K562 (cell line): ENCODE results near the gene SLC4A2. TPM values are rescaled to one million over a fixed set of nuclear protein-coding genes. Genes with fewer than 3 reads are reported as not detected.

Experiments
- ARID2 ChIP-seq: fragments of 450-650 bp; IDR thresholded peaks from 2 replicates; pipeline ENCODE4 v1.6.1; 2017; ENCODE audit warnings: antibody characterized with exemption, mild to moderate bottlenecking
- CAMTA2 ChIP-seq: fragments of 250-450 bp; sonication (Bioruptor Pico); conservative IDR thresholded peaks from 2 replicates; pipeline ENCODE4 v1.5.1; 2022
- CREB1 ChIP-seq, 2 experiments: sonication (generic) in 1 of 2; formaldehyde crosslinking in 1 of 2; IDR thresholded peaks; 2 replicates each; pipeline versions ENCODE4 v1.6.1 to v1.8.0; 2012 to 2022; ENCODE audit warnings: inconsistent platforms in 1 of 2, mild to moderate bottlenecking in 1 of 2, missing genetic modification reagents in 1 of 2, moderate library complexity in 1 of 2
- CREB5 ChIP-seq: fragments of 250-450 bp; sonication (Bioruptor Pico); IDR thresholded peaks from 2 replicates; pipeline ENCODE4 v1.5.0; 2020; ENCODE audit warnings: mild to moderate bottlenecking
- ETV5 ChIP-seq: sonication (generic); formaldehyde crosslinking; IDR thresholded peaks from 2 replicates; pipeline ENCODE4 v1.4.0; 2020; ENCODE audit warnings: low read depth, mild to moderate bottlenecking, missing genetic modification reagents
- GTF2E2 ChIP-seq: fragments of 200-800 bp; sonication (Bioruptor generic); IDR thresholded peaks from 2 replicates; pipeline ENCODE4 v1.6.1; 2016; ENCODE audit warnings: missing genetic modification characterization, missing compliant biosample characterization
- IRF2 ChIP-seq: sonication (generic); formaldehyde crosslinking; IDR thresholded peaks from 2 replicates; pipeline ENCODE4 v1.8.1; 2022; ENCODE audit warnings: mild to moderate bottlenecking, missing genetic modification reagents
- NCOA6 ChIP-seq: fragments of 450-650 bp; IDR thresholded peaks from 2 replicates; pipeline ENCODE4 v1.6.1; 2017; ENCODE audit warnings: mild to moderate bottlenecking
- SMAD4 ChIP-seq: fragments of 250-450 bp; sonication (Bioruptor Pico); conservative IDR thresholded peaks from 2 replicates; pipeline ENCODE4 v1.8.0; 2021; ENCODE audit warnings: inconsistent platforms, mild to moderate bottlenecking, moderate library complexity
- SMC3 ChIP-seq: conservative IDR thresholded peaks from 2 replicates; pipeline ENCODE4 v1.6.1; 2011; ENCODE audit warnings: low read depth, low read length, improper control_type of control experiment; ENCODE audit not compliant: insufficient read depth
- SNIP1 ChIP-seq: fragments of 450-650 bp; IDR thresholded peaks from 2 replicates; pipeline ENCODE4 v1.7.1; 2017; ENCODE audit warnings: low read depth, mild to moderate bottlenecking
- U2AF2 ChIP-seq: fragments of 200-400 bp; formaldehyde crosslinking; optimal IDR thresholded peaks from 2 replicates; pipeline ENCODE3; 2017; ENCODE audit warnings: low read depth, mild to moderate bottlenecking, low read length
- ZFP36 ChIP-seq: fragments of 150-350 bp; IDR thresholded peaks from 2 replicates; pipeline ENCODE4 v1.6.1; 2018; ENCODE audit warnings: low read length, low read depth; ENCODE audit not compliant: partially characterized antibody
- ZNF277 ChIP-seq: fragments of 250-450 bp; sonication (Bioruptor Pico); IDR thresholded peaks from 2 replicates; pipeline ENCODE4 v1.8.0; 2022; ENCODE audit warnings: inconsistent platforms, mild to moderate bottlenecking, moderate library complexity, borderline replicate concordance
- ZNF586 ChIP-seq: fragments of 450-650 bp; formaldehyde crosslinking; conservative IDR thresholded peaks from 2 replicates; pipeline ENCODE4 v1.4.0; 2020; ENCODE audit warnings: mild to moderate bottlenecking, moderate library complexity
- ZNF639 ChIP-seq, 2 experiments: fragments of 200-800 bp in 1 of 2; sonication (Bioruptor generic) in 1 of 2; sonication (generic) in 1 of 2; formaldehyde crosslinking in 1 of 2; IDR thresholded peaks in 1 of 2; conservative IDR thresholded peaks in 1 of 2; 2 replicates each; pipeline versions ENCODE4 v1.5.0 to v1.6.1; 2016 to 2020; ENCODE audit warnings: missing compliant biosample characterization in 1 of 2, missing genetic modification characterization in 1 of 2, missing genetic modification reagents in 1 of 2
- ZNF778 ChIP-seq: fragments of 450-650 bp; formaldehyde crosslinking; IDR thresholded peaks from 2 replicates; pipeline ENCODE4 v1.4.0; 2020; ENCODE audit warnings: mild to moderate bottlenecking, moderate library complexity
- polyA plus RNA-seq, 8 experiments: library from polyadenylated mRNA; depleted of rRNA in 4 of 8; stranded (reverse) in 5 of 8; unstranded in 3 of 8; fragments of >200 nt; fragmentation: Nextera tagmentation in 2 of 8; fragmentation: Illumina TruSeq in 1 of 8; extraction: Ambion mirVana in 2 of 8; extraction: Trizol in 1 of 8; gene quantifications; 2 replicates each; pipeline versions ENCODE4 v1.2.1 to v1.2.3, GENCODE V29; 2011 to 2014; ENCODE audit warnings: inconsistent platforms in 1 of 8, missing spikeins in 1 of 8
- total RNA-seq, 7 experiments: library from RNA; depleted of rRNA in 6 of 7; stranded (reverse); fragments of >200 nt in 6 of 7; fragmentation: Illumina TruSeq in 2 of 7; extraction: Trizol in 2 of 7; gene quantifications; 2 replicates each; pipeline versions ENCODE4 v1.2.1 to v1.2.3, GENCODE V29; 2011 to 2021; ENCODE audit warnings: low replicate concordance in 1 of 7

Gene SLC4A2
- total and polyA plus RNA-seq, 9 of the 15 experiments (the other 6 are each of a cell fraction or from before 2014, with no cell fraction given): 11.4 to 375 (median 130) TPM

- TF ChIP-seq U2AF2: no peak
- TF ChIP-seq SMC3: peak; percentile 41; the same call in 1 of the 2 replicates
- no peak for TF ChIP-seq ZNF277 (CRISPR knock-in tag)
- peak; percentile 80 for TF ChIP-seq CREB1 (IDR thresholded peaks at IDR 0.05)
- peak; percentile 88 for TF ChIP-seq CREB1 (CRISPR knock-in tag; IDR thresholded peaks at IDR 0.05)
- no peak for TF ChIP-seq IRF2 (CRISPR knock-in tag)
- peak; percentile 91 for TF ChIP-seq SMAD4 (CRISPR knock-in tag)
- peak; percentile 64; the same call in 1 of the 2 replicates for TF ChIP-seq ETV5
- TF ChIP-seq NCOA6: no peak
- TF ChIP-seq ZFP36: peak; percentile 9
- no peak for TF ChIP-seq CREB5 (CRISPR knock-in tag)
- peak; percentile 53; the same call in 1 of the 2 replicates for TF ChIP-seq ARID2
- no peak for TF ChIP-seq ZNF778 (CRISPR knock-in tag)
- TF ChIP-seq ZNF586 (CRISPR knock-in tag): no peak; the same call in 1 of the 2 replicates
- TF ChIP-seq GTF2E2 (tag): no peak; the same call in 1 of the 2 replicates
- no peak for TF ChIP-seq CAMTA2 (CRISPR knock-in tag)
- no peak for TF ChIP-seq SNIP1
- peak in 1 of 2 experiments; percentile 92; a peak in 2 of 4 replicates for TF ChIP-seq ZNF639 (CRISPR knock-in tag; conservative IDR thresholded peaks at IDR 0.05 in 1 of 2, IDR thresholded peaks at IDR 0.05 in 1 of 2)
Observed at GRCh38 chr7:151028131-151028947, 31.1 kb upstream of the SLC4A2 start, which contains the start of gene ABCB8 (continued).
